Gastroesophageal sphincter (tissue), 4 donors: ENCODE measurements around the gene RPL41. TPM values are rescaled to one million over a fixed set of nuclear protein-coding genes. Genes with fewer than 3 reads are reported as not detected.
"Not testable (repeated sequence)": the region's sequence is repeated elsewhere in the genome, so short reads cannot be mapped to it uniquely, and the experiment has no call there.

ENCODE experiments used
- ATAC-seq: fragments of 150-250 bp; one replicate; pipeline ENCODE4 v1.9.1; 2016; ENCODE audit warnings: mild to moderate bottlenecking, moderate library complexity
- H3K27ac ChIP-seq, 4 donors: fragments of 200-600 bp; sonication (generic) in 3 of 4; 1 replicate in 3 of 4; 2 replicates in 1 of 4; pipeline ENCODE4 v1.5.1; 2016 to 2019
- H3K27me3 ChIP-seq: fragments of 200-600 bp; sonication (generic); one replicate; pipeline ENCODE4 v1.5.1; 2019
- H3K36me3 ChIP-seq, 2 donors: fragments of 200-600 bp; sonication (generic); one replicate each; pipeline ENCODE4 v1.5.1; 2019; ENCODE audit warnings: control low read depth in 1 of 2
- H3K4me1 ChIP-seq, 3 donors: fragments of 200-600 bp; sonication (generic); 1 replicate in 2 of 3; 2 replicates in 1 of 3; pipeline ENCODE4 v1.5.1; 2016 to 2019; ENCODE audit warnings: control low read depth in 2 of 3
- H3K4me3 ChIP-seq, 2 donors: fragments of 200-600 bp; sonication (generic); one replicate each; pipeline ENCODE4 v1.5.1; 2019; ENCODE audit warnings: mild to moderate bottlenecking in 1 of 2, moderate library complexity in 1 of 2
- H3K9me3 ChIP-seq, 3 donors: fragments of 200-600 bp; sonication (generic); one replicate each; pipeline ENCODE4 v1.5.1; 2017 to 2019; ENCODE audit warnings: control low read depth in 2 of 3
- EP300 ChIP-seq: sonication (generic); formaldehyde crosslinking; IDR thresholded peaks from one replicate; pipeline ENCODE4 v1.6.1; 2017; ENCODE audit warnings: antibody characterized with exemption, mild to moderate bottlenecking
- POLR2A ChIP-seq, 2 donors: fragments of 450-650 bp; IDR thresholded peaks; one replicate each; pipeline ENCODE4 v1.6.1; 2017; ENCODE audit warnings: antibody characterized with exemption in 2 of 2, mild to moderate bottlenecking in 2 of 2, moderate library complexity in 1 of 2
- POLR2AphosphoS5 ChIP-seq: sonication (generic); formaldehyde crosslinking; IDR thresholded peaks from one replicate; pipeline ENCODE4 v1.6.1; 2017; ENCODE audit warnings: antibody characterized with exemption
- WGBS, 2 donors: methylation state at CpG; one replicate each; pipeline ENCODE4 v1.1.5; 2018; ENCODE audit warnings: low coverage in 1 of 2; 5-methylcytosine and 5-hydroxymethylcytosine counted together
- total RNA-seq, 4 donors: library from RNA; depleted of rRNA; stranded (reverse); fragments of >200 nt; gene quantifications; one replicate each; pipeline ENCODE4 v1.1.0, GENCODE V29; 2016
- TF ChIP-seq, protein P1 (sequence below), 4 experiments: fragments of 200-600 bp in 2 of 4; fragments of 450-650 bp in 2 of 4; sonication (generic) in 1 of 4; IDR thresholded peaks; one replicate each; pipeline ENCODE4 v1.5.1; 2017 to 2019; ENCODE audit warnings: antibody characterized with exemption in 4 of 4, mild to moderate bottlenecking in 2 of 4, moderate library complexity in 2 of 4

Gene RPL41
- 1,000 to 10,000 TPM; 1,487 to 4,346 (median 2,874) TPM for total RNA-seq

- H3K4me1 ChIP-seq = peaks cover 11 to 43% (median 18%) of the 10 kb centered on the region in 3 donors
Observed at GRCh38 chr12:56116267-56117081, at the start of gene RPL41. TSS of gene RPL41 (plus strand) at chr12:56116633.

DNA sequence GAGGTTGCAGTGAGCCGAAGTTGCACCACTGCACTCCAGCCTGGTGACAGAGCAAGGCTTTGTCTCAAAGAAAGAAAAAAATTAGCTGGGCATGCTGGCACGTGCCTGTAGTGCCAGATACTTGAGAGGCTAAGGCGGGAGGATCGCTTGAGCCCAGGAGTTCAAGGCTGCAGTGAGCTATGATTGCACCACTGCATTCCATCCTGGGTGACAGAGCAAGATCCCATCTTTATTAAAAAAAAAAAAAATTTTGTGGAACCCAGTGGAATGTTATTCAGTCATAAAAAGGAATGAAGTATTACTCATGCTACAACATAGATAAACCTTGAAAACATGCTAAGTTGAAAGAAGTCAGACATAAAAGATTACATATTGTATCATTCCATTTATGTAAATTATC, 44.8 kb upstream of the RPL41 start:
- WGBS, 2 donors = 61 to 79% methylated on average over 3 to 4 of the region's 4 CpGs
- TF ChIP-seq POLR2A (IDR thresholded peaks at IDR 0.05) (no peak), POLR2AphosphoS5 (no peak), EP300 (no peak)
- TF ChIP-seq, protein P1, sequence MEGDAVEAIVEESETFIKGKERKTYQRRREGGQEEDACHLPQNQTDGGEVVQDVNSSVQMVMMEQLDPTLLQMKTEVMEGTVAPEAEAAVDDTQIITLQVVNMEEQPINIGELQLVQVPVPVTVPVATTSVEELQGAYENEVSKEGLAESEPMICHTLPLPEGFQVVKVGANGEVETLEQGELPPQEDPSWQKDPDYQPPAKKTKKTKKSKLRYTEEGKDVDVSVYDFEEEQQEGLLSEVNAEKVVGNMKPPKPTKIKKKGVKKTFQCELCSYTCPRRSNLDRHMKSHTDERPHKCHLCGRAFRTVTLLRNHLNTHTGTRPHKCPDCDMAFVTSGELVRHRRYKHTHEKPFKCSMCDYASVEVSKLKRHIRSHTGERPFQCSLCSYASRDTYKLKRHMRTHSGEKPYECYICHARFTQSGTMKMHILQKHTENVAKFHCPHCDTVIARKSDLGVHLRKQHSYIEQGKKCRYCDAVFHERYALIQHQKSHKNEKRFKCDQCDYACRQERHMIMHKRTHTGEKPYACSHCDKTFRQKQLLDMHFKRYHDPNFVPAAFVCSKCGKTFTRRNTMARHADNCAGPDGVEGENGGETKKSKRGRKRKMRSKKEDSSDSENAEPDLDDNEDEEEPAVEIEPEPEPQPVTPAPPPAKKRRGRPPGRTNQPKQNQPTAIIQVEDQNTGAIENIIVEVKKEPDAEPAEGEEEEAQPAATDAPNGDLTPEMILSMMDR (IDR thresholded peaks at IDR 0.05) = no peak
- ATAC-seq = no peak

More at GRCh38 chr12:56116267-56117081, at the start of gene RPL41:
- peak; percentile 76 for ATAC-seq
- WGBS, 2 donors = 0% methylated on average over 24 to 31 of the region's 34 CpGs
- Histone ChIP-seq H3K27ac (peak within 1 kb of the TSS; percentile 89 to 99 (median 96)), H3K4me3 (peak within 1 kb of the TSS; percentile 81 to 100), H3K9me3 (no peaks in the 10 kb centered on the region), H3K36me3 (peaks cover 3 to 40% of the 10 kb centered on the region in 2 donors), H3K27me3 (no peaks in the 10 kb centered on the region)
- TF ChIP-seq, protein P1 (IDR thresholded peaks at IDR 0.05) = peak in 3 of 4 experiments; percentile 4 to 53 (median 30)
- TF ChIP-seq EP300 (no peak), POLR2AphosphoS5 (peak; percentile 100), POLR2A (IDR thresholded peaks at IDR 0.05) (peak; percentile 94 to 96)

GRCh38 chr12:56074396-56074795, 42.0 kb upstream of the RPL41 start:
- no peak for ATAC-seq
- H3K4me1 ChIP-seq = peaks cover 0 to 8% (median 0%) of the 10 kb centered on the region in 3 donors
- 62 to 64% methylated on average over 3 of the region's 5 CpGs for WGBS, 2 donors
- H3K27ac ChIP-seq = no peak overlapping the region
- H3K27me3 ChIP-seq = peaks cover 3% of the 10 kb centered on the region
- TF ChIP-seq EP300 (no peak), POLR2A (IDR thresholded peaks at IDR 0.05) (no peak), POLR2AphosphoS5 (no peak)
- TF ChIP-seq, protein P1 (IDR thresholded peaks at IDR 0.05) = no peak
- no peaks in the 10 kb centered on the region for H3K36me3 ChIP-seq
- no peaks in the 10 kb centered on the region for H3K9me3 ChIP-seq
- H3K4me3 ChIP-seq = no peak overlapping the region

More for the DNA sequence above, 44.8 kb upstream of the RPL41 start:
- H3K36me3 ChIP-seq = no peaks in the 10 kb centered on the region
- H3K9me3 ChIP-seq = no peaks in the 10 kb centered on the region
- H3K4me3 ChIP-seq = no peak overlapping the region
- no peaks in the 10 kb centered on the region for H3K4me1 ChIP-seq
- H3K27me3 ChIP-seq = peaks cover 3% of the 10 kb centered on the region
- no peak overlapping the region for H3K27ac ChIP-seq

DNA sequence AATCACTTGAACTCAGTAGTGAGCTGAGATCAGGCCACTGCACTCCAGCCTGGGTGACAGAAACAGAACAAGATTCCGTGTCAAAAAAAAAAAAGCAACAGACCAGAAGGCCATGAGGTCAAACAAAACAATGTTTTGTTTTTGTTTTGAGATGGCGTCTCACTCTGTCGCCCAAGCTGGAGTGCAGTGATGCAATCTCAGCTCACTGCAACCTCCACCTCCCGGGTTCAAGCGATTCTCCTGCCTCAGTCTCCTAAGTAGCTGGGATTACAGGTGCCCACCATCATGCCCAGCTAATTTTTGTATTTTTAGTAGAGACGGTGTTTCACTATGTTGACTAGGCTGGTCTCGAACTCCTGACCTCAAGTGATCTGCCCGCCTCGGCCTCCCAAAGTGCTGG, 38.5 kb upstream of the RPL41 start:
- H3K27ac ChIP-seq, H3K9me3 ChIP-seq, H3K36me3 ChIP-seq, H3K4me3 ChIP-seq, ATAC-seq: not testable (repeated sequence)
- Histone ChIP-seq H3K4me1 (peaks cover 0 to 22% (median 6%) of the 10 kb centered on the region in 3 donors), H3K27me3 (peaks cover 22% of the 10 kb centered on the region)
- 68 to 89% methylated on average over 5 of the region's 9 CpGs for WGBS, 2 donors

DNA sequence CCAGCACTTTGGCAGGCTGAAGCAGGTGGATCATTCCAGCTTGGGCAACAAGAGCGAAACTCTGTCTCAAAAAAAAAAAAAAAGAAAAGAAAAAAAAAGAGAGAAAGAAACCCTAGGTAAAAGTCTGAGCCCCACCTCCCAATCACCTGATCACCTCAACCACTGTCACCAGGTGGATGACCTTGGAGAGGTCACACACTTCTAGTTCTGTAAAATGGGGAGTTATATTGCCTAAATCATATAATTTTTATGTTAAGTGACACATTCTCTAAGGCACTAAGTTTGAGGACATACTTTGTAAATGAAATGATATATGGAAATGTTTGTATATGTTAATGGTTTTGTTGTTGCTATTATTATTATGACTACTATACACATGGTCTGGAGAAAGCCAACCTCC, 38.0 kb upstream of the RPL41 start:
- no CpG with 5 or more reads among the region's 1 CpG for WGBS, 2 donors
- TF ChIP-seq, protein P1 (IDR thresholded peaks at IDR 0.05) = no peak
- TF ChIP-seq EP300 = no peak
- no peak for TF ChIP-seq POLR2A (IDR thresholded peaks at IDR 0.05)
- TF ChIP-seq POLR2AphosphoS5 = no peak
- Histone ChIP-seq H3K27ac (peak overlapping the region in 2 of 4 donors; percentile 76 to 77), H3K4me3 (no peak overlapping the region), H3K9me3 (no peaks in the 10 kb centered on the region), H3K27me3 (peaks cover 22% of the 10 kb centered on the region), H3K4me1 (peaks cover 0 to 22% (median 6%) of the 10 kb centered on the region in 3 donors), H3K36me3 (no peaks in the 10 kb centered on the region)
- no peak for ATAC-seq
